ENCODE data around the gene KLK11.

The KLK11 gene

GRCh38 chr19:50972795-50973376 is 53.5 kb downstream of the KLK11 start:
- no CpG with 5 or more reads among the region's 9 CpGs for WGBS (ENCODE audit: insufficient coverage, insufficient read length)
- H3K4me3 ChIP-seq (ENCODE audit: low read length): no peak overlapping the region
- H3K9me3 ChIP-seq (ENCODE audit: control insufficient read depth, insufficient read depth, low read length): no peaks in the 10 kb centered on the region
- H3K27me3 ChIP-seq (ENCODE audit: control insufficient read depth, insufficient read depth, low read length): no peaks in the 10 kb centered on the region
- 0 out of 2 replicates have a peak, but pooled peaks cover 1% of the 10 kb centered on the region for H3K4me1 ChIP-seq (ENCODE audit: control insufficient read depth, insufficient read depth, low read length)
- no peak for DNase-seq (ENCODE audit: low read depth, low spot score)
- no peaks in the 10 kb centered on the region for H3K36me3 ChIP-seq (ENCODE audit: control insufficient read depth, insufficient read depth, low read length)
- no peak overlapping the region for H3K27ac ChIP-seq (ENCODE audit: low read length)

Measured in iPS DF 6.9 (cell line).